ENCODE measurements around the gene NCAPD2. TPM values are rescaled to one million over a fixed set of nuclear protein-coding genes. Genes with fewer than 3 reads are reported as not detected.

NCAPD2 gene
- total RNA-seq, 2 donors from 2014 or later: 90.3 to 150 TPM

DNA sequence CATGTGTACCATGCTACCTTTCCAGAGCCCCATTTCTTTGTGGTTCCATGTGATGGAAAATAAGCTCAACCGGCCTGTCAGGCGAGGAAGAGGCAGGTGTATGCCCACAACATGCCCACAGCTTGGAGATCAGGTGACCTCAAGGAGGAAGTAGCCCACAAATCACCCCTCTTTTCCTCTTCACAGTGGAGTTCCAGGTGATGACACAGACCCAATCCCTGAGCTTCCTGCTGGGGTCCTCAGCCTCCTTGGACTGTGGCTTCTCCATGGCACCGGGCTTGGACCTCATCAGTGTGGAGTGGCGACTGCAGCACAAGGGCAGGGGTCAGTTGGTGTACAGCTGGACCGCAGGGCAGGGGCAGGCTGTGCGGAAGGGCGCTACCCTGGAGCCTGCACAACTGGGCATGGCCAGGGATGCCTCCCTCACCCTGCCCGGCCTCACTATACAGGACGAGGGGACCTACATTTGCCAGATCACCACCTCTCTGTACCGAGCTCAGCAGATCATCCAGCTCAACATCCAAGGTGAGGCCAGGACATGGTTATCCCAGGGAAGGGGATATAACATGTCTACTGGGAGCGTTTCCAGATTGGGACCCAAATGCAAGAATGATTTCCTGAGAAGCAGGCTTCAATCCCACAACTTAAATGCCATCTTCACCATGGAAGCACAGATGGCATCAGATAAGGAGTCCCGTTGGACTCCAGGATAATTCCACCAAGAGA, 36.5 kb upstream of the NCAPD2 start:
- H3K27me3 ChIP-seq (ENCODE audit: control insufficient read depth, insufficient read depth, low read length, poor library complexity, severe bottlenecking): no peaks in the 10 kb centered on the region

DNA sequence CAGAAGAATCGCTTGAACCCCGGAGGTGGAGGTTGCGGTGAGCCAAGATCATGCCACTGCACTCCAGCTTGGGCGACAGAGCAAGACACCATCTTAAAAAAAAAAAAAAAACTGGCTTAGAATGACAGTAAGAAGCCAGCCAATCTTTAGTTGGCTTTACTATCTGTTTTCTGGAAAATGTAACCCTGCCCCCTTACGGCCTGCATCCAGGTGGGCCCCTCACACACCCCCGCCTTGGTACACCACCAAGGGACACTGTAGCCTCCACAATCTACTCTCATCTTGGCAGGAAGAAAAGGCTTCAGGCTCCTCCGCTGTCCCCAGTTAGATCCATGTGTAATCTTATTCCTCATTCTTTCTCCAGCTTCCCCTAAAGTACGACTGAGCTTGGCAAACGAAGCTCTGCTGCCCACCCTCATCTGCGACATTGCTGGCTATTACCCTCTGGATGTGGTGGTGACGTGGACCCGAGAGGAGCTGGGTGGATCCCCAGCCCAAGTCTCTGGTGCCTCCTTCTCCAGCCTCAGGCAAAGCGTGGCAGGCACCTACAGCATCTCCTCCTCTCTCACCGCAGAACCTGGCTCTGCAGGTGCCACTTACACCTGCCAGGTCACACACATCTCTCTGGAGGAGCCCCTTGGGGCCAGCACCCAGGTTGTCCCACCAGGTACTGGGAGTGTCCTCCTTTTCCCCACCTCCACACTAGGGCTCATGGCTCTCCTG, 35.5 kb upstream of the NCAPD2 start:
- no peak overlapping the region for H3K4me3 ChIP-seq (ENCODE audit: low read length)
- 90 to 92% methylated on average over 9 to 14 of the region's 14 CpGs for WGBS, 2 experiments (ENCODE audit: insufficient coverage in 1 of 2, insufficient read length in 1 of 2)
- H3K27me3 Mint-ChIP-seq (ENCODE audit: insufficient read depth): no peaks in the 10 kb centered on the region

More for the DNA sequence above, 36.5 kb upstream of the NCAPD2 start:
- peaks cover 33% of the 10 kb centered on the region for H3K36me3 Mint-ChIP-seq (ENCODE audit: low read depth)
- 92 to 100% methylated on average over 11 to 12 of the region's 12 CpGs for WGBS, 2 experiments (ENCODE audit: insufficient coverage in 1 of 2, insufficient read length in 1 of 2)
- H3K36me3 ChIP-seq (ENCODE audit: control insufficient read depth, insufficient read depth, low read length): peaks cover 8% of the 10 kb centered on the region
- H3K27me3 Mint-ChIP-seq (ENCODE audit: insufficient read depth): no peaks in the 10 kb centered on the region
- TF ChIP-seq, protein P1, sequence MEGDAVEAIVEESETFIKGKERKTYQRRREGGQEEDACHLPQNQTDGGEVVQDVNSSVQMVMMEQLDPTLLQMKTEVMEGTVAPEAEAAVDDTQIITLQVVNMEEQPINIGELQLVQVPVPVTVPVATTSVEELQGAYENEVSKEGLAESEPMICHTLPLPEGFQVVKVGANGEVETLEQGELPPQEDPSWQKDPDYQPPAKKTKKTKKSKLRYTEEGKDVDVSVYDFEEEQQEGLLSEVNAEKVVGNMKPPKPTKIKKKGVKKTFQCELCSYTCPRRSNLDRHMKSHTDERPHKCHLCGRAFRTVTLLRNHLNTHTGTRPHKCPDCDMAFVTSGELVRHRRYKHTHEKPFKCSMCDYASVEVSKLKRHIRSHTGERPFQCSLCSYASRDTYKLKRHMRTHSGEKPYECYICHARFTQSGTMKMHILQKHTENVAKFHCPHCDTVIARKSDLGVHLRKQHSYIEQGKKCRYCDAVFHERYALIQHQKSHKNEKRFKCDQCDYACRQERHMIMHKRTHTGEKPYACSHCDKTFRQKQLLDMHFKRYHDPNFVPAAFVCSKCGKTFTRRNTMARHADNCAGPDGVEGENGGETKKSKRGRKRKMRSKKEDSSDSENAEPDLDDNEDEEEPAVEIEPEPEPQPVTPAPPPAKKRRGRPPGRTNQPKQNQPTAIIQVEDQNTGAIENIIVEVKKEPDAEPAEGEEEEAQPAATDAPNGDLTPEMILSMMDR (conservative IDR thresholded peaks at IDR 0.05): no peak
- H3K4me3 Mint-ChIP-seq: no peak overlapping the region
- no peak for DNase-seq
- no peaks in the 10 kb centered on the region for H3K9me3 ChIP-seq (ENCODE audit: control insufficient read depth, low read length)
- H3K27ac Mint-ChIP-seq: no peak overlapping the region
- H3K4me1 ChIP-seq (ENCODE audit: control insufficient read depth, insufficient read depth, low read length): no peaks in the 10 kb centered on the region
- H3K27ac ChIP-seq (ENCODE audit: low read depth, low read length): no peak overlapping the region
- no peak overlapping the region for H3K4me3 ChIP-seq (ENCODE audit: low read length)
- no peak overlapping the region for H3K9ac ChIP-seq (ENCODE audit: extremely low read depth, low read length, poor library complexity, severe bottlenecking)
- H3K9me3 Mint-ChIP-seq: no peaks in the 10 kb centered on the region
- peaks cover 5% of the 10 kb centered on the region for H3K4me1 Mint-ChIP-seq

DNA sequence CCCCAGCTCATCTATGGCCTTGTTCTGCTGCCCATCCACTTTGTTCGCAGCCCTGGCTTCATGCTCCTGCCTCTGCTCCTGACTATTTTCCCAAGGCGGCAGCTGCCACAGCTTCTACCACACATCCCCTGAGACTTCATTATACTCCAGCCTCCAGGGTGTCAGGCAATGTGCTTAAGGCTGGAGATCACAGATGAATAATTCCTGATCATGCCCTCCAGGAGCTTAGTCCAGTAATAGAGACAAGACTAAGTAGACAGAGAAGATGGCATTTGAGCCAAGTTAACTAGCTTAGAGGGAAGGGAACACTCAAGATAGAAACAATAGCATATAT, 34.9 kb upstream of the NCAPD2 start:
- H3K27ac Mint-ChIP-seq: no peak overlapping the region
- WGBS, 2 experiments (ENCODE audit: insufficient coverage in 1 of 2, insufficient read length in 1 of 2): 94 to 97% methylated on average over 2 of the region's 2 CpGs
- H3K27me3 ChIP-seq (ENCODE audit: control insufficient read depth, insufficient read depth, low read length, poor library complexity, severe bottlenecking): no peaks in the 10 kb centered on the region

More for the DNA sequence above, 35.5 kb upstream of the NCAPD2 start:
- Histone ChIP-seq H3K4me1 (ENCODE audit: control insufficient read depth, insufficient read depth, low read length) (no peaks in the 10 kb centered on the region), H3K9me3 (ENCODE audit: control insufficient read depth, low read length) (no peaks in the 10 kb centered on the region), H3K36me3 (ENCODE audit: control insufficient read depth, insufficient read depth, low read length) (peaks cover 9% of the 10 kb centered on the region), H3K27ac (ENCODE audit: low read depth, low read length) (no peak overlapping the region), H3K9ac (ENCODE audit: extremely low read depth, low read length, poor library complexity, severe bottlenecking) (no peak overlapping the region), H3K27me3 (ENCODE audit: control insufficient read depth, insufficient read depth, low read length, poor library complexity, severe bottlenecking) (no peaks in the 10 kb centered on the region)
- DNase-seq: no peak
- Mint-ChIP-seq H3K9me3 (no peaks in the 10 kb centered on the region), H3K4me3 (no peak overlapping the region), H3K27ac (no peak overlapping the region), H3K4me1 (no peaks in the 10 kb centered on the region), H3K36me3 (ENCODE audit: low read depth) (peaks cover 41% of the 10 kb centered on the region)
- TF ChIP-seq, protein P1 (conservative IDR thresholded peaks at IDR 0.05): no peak

More for the DNA sequence above, 34.9 kb upstream of the NCAPD2 start:
- no peak for DNase-seq
- TF ChIP-seq, protein P1 (conservative IDR thresholded peaks at IDR 0.05): no peak
- no peaks in the 10 kb centered on the region for H3K27me3 Mint-ChIP-seq (ENCODE audit: insufficient read depth)
- Histone ChIP-seq H3K9me3 (ENCODE audit: control insufficient read depth, low read length) (no peaks in the 10 kb centered on the region), H3K4me3 (ENCODE audit: low read length) (no peak overlapping the region), H3K9ac (ENCODE audit: extremely low read depth, low read length, poor library complexity, severe bottlenecking) (no peak overlapping the region), H3K4me1 (ENCODE audit: control insufficient read depth, insufficient read depth, low read length) (no peaks in the 10 kb centered on the region), H3K36me3 (ENCODE audit: control insufficient read depth, insufficient read depth, low read length) (peaks cover 12% of the 10 kb centered on the region), H3K27ac (ENCODE audit: low read depth, low read length) (no peak overlapping the region)
- H3K36me3 Mint-ChIP-seq (ENCODE audit: low read depth): peaks cover 45% of the 10 kb centered on the region
- no peaks in the 10 kb centered on the region for H3K4me1 Mint-ChIP-seq
- no peak overlapping the region for H3K4me3 Mint-ChIP-seq
- no peaks in the 10 kb centered on the region for H3K9me3 Mint-ChIP-seq
